DND-41 (cell line): ENCODE measurements around the gene PDS5A.

Experiments
- EZH2 ChIP-seq: IDR thresholded peaks from 3 replicates; pipeline ENCODE4 v1.6.1; 2012; ENCODE audit warnings: borderline replicate concordance, low read depth, mild to moderate bottlenecking, moderate library complexity, low read length, inconsistent platforms; ENCODE audit not compliant: severe bottlenecking
- TF ChIP-seq, protein P1 (sequence below): IDR thresholded peaks from 2 replicates; pipeline ENCODE4 v1.5.1; 2012; ENCODE audit warnings: borderline replicate concordance, low read length, moderate library complexity, mild to moderate bottlenecking; ENCODE audit not compliant: poor library complexity, severe bottlenecking; ENCODE audit errors: extremely low read depth

DNA sequence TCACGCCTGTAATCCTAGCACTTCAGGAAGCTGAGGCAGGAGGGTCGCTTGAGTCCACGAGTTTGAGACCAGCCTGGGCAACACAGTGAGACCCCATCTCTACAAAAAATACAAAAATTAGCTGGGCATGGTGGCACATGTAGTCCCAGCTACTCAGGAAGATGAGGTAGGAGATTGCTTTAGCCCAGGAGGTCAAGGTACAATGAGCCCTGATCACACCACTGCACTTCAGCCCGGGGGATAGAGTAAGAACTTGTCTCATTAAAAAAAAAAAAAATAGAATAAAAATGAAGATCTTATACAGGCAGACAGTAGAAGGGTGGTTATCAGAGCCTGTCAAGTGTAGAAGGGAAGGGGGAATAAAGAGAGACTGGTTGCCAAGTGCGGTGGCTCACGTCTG is 116.9 kb downstream of the PDS5A start:
- TF ChIP-seq, protein P1, sequence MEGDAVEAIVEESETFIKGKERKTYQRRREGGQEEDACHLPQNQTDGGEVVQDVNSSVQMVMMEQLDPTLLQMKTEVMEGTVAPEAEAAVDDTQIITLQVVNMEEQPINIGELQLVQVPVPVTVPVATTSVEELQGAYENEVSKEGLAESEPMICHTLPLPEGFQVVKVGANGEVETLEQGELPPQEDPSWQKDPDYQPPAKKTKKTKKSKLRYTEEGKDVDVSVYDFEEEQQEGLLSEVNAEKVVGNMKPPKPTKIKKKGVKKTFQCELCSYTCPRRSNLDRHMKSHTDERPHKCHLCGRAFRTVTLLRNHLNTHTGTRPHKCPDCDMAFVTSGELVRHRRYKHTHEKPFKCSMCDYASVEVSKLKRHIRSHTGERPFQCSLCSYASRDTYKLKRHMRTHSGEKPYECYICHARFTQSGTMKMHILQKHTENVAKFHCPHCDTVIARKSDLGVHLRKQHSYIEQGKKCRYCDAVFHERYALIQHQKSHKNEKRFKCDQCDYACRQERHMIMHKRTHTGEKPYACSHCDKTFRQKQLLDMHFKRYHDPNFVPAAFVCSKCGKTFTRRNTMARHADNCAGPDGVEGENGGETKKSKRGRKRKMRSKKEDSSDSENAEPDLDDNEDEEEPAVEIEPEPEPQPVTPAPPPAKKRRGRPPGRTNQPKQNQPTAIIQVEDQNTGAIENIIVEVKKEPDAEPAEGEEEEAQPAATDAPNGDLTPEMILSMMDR: no peak
- no peak for TF ChIP-seq EZH2
